Hematopoietic multipotent progenitor cell treated with erythropoietin and hydrocortisone succinate and interleukin-3 and kit ligand, for 4 days (in vitro differentiated cells): ENCODE results near the gene PCCA.
"Not testable (repeated sequence)": the region's sequence is repeated elsewhere in the genome, so short reads cannot be mapped to it uniquely, and the experiment has no call there.

Source experiments
- DNase-seq: peaks from one replicate; pipeline ENCODE4 v3.0.0-alpha.2; 2015

The PCCA gene

GRCh38 chr13:100088644-100089464 is at the start of gene PCCA:
PCCA (plus strand) TSS chr13:100089093; CDS start chr13:100089121, 28 bp downstream.
- DNase-seq, result peak; percentile 97

GRCh38 chr13:100039740-100040139 is 49.2 kb upstream of the PCCA start:
- no peak for DNase-seq

- DNase-seq, result no peak
Measured at GRCh38 chr13:100040196-100040595, 48.7 kb upstream of the PCCA start.

- DNase-seq, result no peak
Measured at GRCh38 chr13:100044936-100045335, 44.0 kb upstream of the PCCA start.

- DNase-seq, result no peak
Measured at GRCh38 chr13:100045355-100045754, 43.5 kb upstream of the PCCA start.

DNA sequence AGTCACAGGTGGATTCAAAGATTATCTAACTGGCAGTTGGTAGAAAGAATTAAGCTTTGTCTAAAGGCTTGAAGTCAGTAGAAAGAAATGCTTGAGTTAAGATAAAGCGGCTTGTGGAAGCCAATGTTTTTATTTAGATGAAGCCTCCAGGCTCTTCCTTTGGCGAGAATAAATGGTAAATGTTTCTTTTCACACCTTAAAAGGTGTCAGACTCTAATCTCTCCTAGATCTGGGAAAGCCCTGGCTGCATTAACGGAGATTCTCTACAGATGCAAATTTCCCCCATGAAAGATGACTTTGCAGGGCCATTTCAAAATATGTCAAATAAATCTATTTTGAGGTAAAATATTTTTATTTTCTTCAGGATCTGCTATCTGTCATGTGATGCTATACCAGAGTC is 37.8 kb upstream of the PCCA start:
- no peak for DNase-seq

GRCh38 chr13:100059827-100060226 is 29.1 kb upstream of the PCCA start:
- DNase-seq, result no peak

DNA sequence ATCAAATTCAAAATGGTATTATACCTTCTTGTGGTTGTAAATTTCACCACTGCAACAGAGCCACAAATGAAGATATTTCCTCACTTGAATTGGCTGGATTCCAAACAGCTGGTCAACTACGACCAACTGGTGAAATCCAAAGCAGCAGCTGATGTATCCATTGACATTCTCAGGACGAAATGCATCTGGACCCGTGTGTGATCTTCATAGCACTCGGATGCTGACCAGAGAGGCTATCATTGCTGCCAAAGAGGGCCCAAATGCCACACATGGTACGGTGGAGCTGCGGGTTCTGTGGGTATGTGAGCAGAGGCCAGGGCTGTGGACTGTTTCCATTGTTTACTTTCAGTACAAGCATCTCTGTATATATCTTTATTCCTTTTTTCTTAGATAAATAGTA is 25.6 kb upstream of the PCCA start:
- DNase-seq, result peak; percentile 19

GRCh38 chr13:100063906-100064305 is 25.0 kb upstream of the PCCA start:
- no peak for DNase-seq

GRCh38 chr13:100068133-100068931 is 20.6 kb upstream of the PCCA start:
- no peak for DNase-seq

DNA sequence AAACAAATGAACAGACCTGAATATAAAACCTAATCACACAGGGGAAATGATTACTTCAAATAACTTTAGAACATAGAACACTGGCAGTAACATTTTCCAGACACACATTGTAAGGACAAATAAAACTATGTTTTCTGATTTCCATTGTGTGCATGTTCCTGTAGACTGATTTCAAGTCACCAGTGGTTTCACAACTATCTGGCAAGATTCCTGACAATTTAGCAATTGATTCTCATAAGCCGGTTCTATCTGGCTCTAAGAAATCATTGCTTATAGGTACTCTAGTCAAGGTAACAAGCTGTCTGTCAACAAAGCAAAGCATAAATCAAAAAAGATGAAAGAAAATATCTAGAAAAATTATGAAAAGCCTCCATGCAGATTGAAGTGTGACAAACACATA is 19.6 kb upstream of the PCCA start:
- no peak for DNase-seq

- no peak for DNase-seq
Measured at GRCh38 chr13:100075700-100076587, 12.9 kb upstream of the PCCA start.

GRCh38 chr13:100079003-100079402 is 9.9 kb upstream of the PCCA start:
- DNase-seq, result not testable (repeated sequence)

GRCh38 chr13:100083401-100083800 is 5.5 kb upstream of the PCCA start:
- DNase-seq, result not testable (repeated sequence)

DNA sequence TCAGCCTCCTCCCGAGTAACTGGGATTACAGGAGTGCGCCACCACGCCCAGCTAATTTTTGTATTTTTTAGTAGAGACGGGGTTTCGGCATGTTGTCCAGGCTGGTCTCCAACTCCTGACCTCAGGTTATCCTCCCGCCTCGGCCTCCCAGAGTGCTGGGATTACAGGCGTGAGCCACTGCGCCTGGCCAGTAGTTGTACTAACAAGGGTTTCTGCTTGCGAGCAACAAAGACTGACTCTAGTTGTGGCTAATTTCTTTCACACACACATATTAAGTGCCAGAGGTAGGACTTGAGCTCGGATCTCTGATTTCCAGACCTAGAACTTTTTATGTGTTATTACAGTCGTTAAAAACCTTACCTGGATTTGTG is 635 bp upstream of the PCCA start:
- no peak for DNase-seq

DNA sequence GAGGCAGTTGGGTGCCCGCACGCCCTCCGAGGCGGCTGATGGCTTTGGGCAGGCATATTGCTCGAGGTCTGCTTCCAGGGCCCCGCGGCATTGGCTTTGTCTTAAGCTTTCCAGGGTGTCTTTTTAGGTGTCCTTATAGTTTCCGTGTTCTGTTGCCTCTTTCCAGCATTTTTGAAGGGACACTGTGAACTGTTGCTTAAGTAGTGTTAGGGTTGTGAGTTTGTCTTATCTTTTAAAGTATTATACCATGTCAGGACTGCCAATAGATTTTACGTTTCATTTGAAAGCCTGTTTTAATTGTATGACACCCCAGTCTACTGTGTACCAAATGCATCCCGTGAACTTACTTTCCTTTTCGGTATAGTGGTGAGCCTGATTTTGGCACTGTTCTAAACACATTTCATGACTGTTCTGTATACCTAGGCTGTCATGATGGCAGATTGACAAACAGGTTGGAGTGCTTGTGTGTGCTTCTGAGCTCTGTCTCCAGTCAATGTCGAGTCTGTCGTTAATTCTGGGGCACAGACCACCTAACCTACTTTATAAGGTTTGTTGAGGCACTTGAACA is 656 bp downstream of the PCCA start:
- DNase-seq, result peak; percentile 10

DNA sequence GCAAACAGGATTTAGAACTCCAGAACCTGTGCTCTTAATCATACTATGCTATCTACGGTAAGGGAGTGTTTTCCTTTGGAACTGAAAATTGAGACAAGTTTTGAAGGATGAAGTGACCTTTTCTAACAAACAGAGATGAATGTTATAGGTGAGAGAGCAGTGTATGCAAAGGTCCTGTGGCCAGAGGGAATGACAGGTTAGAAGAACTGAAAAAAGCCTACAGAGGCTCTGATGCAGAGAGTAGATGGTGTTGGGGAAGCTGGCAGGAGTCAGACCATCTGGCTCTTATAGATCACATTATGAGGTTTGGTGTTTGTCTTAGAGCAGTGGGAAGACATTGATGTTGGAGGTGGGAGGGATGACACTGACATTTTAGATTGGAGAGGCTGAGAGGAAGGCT is 2.0 kb downstream of the PCCA start:
- DNase-seq, result no peak

- no peak for DNase-seq
Measured at GRCh38 chr13:100091391-100091790, 2.5 kb downstream of the PCCA start.

DNA sequence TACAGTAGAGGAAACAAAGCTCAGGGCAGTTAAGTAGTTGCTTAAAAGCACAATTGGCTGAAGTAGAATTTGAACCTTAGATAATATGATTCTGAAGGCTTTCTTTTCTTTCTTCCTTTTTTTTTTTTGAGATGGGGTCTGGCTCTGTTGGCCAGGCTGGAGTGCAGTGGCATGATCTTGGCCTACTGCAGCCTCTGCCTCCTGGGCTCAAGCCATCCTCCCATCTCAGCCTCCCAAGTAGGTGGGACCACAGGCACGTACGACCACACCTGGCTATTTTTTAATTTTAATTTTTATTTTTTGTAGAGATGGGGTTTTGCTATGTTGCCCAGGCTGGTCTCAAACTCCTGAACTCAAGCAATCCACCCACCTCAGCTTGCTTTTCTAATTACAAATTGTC is 3.4 kb downstream of the PCCA start:
- DNase-seq, result not testable (repeated sequence)

DNA sequence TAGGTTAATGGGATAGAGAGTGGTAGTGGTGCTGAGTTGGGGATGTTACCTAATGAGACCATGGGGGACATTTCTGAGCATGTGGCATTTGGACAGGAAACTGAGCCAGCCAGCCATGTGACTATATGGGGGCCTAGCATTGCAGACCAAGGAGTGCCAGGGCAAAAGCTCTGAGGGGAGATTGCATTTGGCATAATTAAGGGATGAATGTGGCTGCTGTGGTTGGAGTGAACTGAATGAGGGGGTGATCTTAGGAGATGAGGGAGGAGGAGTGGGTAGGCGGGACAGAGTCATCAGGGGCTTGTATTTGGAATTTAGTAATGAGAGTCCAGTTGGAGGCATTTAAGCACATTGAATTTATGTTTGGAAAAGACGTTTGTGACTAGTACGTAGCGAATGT is 6.6 kb downstream of the PCCA start:
- DNase-seq, result no peak

DNA sequence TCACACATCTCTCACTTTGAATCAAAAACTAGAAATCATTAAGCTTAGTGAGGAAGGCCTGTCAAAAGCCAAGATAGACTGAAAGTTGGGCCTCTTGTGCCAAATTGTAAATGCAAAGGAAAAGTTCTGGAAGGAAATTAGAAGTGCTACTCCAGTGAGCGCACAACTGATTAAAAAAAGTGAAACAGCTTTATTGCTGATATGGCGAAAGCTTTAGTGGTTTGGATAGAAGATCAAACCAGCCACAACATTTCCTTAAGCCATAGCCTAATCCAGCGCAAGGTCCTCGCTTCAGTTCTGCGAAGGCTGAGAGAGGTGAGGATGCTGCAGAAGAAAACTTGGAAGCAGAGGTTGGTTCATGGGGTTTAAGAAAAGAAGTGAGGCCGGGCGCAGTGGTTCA is 7.6 kb downstream of the PCCA start:
- DNase-seq, result no peak

DNA sequence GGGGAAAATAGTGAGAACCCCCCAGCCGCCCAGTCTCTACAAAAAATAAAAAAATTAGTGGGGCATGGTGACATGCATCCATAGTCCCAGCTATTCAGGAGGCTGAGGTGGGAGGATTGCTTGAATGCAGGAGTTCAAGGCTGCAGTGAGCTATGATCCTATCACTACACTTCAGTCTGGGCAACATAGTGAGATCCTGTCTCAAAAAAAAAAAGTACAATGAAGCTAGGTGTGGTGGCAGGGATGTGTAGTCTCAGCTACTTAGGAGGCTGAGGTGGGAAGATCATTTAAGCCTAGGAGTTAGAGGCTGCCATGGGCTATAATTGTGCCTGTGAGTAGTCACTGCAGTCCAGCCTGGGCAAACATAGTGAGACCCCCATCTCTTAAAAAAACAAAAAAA is 8.9 kb downstream of the PCCA start:
- DNase-seq, result no peak
